ENCODE results near the gene DCP1A. TPM values are rescaled to one million over a fixed set of nuclear protein-coding genes. Genes with fewer than 3 reads are reported as not detected.

DCP1A gene
- total and polyA plus RNA-seq, 9 of the 15 experiments (the other 6 are each of a cell fraction or from before 2014, with no cell fraction given) = 6.6 to 33.7 (median 13.3) TPM

DNA sequence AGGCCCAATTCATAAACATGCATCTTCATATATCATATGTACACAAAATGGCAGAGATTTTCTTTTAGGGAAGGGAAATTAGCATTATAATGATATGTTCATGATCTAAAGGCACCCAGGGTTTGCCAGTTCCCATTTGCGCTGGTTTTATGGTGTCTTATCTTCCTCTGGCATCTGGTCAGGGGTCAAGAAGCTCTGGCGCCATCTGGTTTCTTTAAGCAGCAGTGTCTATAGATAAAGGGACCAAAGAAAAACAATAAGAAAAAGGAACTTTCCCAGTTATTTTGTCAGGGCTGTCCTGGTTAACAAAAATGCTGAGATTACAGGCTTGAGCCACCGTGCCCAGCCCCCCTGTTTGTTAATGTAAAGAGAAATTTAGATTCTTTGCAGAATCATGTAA lies 3.3 kb upstream of the DCP1A start (continued):
- TF ChIP-seq, protein P1, sequence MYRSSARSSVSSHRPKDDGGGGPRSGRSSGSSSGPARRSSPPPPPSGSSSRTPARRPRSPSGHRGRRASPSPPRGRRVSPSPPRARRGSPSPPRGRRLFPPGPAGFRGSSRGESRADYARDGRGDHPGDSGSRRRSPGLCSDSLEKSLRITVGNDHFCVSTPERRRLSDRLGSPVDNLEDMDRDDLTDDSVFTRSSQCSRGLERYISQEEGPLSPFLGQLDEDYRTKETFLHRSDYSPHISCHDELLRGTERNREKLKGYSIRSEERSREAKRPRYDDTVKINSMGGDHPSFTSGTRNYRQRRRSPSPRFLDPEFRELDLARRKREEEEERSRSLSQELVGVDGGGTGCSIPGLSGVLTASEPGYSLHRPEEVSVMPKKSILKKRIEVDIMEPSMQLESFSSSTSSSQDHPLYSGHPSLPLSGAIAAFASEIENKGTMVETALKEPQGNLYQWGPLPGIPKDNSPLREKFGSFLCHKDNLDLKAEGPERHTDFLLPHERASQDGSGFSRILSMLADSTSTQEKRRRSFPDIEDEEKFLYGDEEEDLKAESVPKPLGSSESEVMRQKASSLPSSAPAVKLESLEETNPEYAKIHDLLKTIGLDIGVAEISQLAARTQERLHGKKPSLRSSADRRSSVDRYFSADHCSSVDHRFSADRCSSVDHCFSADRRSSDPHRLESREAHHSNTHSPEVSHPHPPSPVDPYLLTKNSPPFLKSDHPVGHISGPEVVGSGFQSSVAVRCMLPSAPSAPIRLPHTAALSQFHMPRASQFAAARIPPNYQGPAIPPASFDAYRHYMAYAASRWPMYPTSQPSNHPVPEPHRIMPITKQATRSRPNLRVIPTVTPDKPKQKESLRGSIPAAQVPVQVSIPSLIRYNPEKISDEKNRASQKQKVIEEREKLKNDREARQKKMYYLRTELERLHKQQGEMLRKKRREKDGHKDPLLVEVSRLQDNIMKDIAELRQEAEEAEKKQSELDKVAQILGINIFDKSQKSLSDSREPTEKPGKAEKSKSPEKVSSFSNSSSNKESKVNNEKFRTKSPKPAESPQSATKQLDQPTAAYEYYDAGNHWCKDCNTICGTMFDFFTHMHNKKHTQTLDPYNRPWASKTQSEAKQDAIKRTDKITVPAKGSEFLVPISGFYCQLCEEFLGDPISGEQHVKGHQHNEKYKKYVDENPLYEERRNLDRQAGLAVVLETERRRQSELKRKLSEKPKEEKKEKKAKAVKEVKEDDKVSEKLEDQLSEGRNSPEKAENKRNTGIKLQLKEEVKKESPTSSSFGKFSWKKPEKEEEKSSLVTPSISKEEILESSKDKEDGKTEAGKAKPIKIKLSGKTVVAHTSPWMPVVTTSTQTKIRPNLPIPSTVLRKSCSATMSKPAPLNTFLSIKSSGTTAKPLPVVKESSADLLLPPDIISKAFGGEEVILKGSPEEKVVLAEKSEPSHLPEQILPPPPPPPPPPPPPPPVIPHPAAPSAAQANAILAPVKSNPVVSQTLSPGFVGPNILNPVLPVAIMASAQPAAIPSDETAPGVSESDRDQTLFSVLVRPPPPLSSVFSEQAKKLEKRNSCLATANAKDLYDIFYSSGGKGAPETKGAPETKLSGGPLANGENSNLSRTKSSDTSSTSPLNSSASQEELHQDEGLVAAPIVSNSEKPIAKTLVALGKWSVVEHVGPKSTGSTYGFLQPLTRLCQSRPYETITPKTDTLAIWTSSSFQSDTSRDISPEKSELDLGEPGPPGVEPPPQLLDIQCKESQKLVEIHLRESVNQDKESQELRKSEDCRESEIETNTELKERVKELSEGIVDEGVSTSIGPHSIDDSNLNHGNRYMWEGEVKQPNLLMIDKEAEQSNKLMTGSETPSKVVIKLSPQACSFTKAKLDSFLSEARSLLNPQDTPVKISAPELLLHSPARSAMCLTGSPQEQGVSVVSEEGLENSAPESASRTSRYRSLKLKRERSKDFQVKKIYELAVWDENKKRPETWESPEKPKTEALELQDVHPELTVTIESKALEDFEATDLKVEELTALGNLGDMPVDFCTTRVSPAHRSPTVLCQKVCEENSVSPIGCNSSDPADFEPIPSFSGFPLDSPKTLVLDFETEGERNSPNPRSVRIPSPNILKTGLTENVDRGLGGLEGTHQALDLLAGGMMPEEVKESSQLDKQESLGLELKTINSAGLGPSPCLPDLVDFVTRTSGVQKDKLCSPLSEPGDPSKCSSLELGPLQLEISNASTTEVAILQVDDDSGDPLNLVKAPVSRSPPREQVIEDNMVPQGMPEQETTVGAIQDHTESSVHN (IDR thresholded peaks at IDR 0.05; ENCODE audit: borderline replicate concordance in 1 of 2, low read depth in 1 of 2) = no peak
- TF ChIP-seq ZNF57 (CRISPR knock-in tag; IDR thresholded peaks at IDR 0.05) = no peak
- peak; percentile 57; the same call in 1 of the 2 replicates for TF ChIP-seq NBN (IDR thresholded peaks at IDR 0.05; ENCODE audit: low read depth)
- peak; percentile 96 for TF ChIP-seq ARID1B (IDR thresholded peaks at IDR 0.05)
- no peak for TF ChIP-seq ILK (tag; IDR thresholded peaks at IDR 0.05; ENCODE audit: borderline replicate concordance, low read depth)
- TF ChIP-seq, protein P2, sequence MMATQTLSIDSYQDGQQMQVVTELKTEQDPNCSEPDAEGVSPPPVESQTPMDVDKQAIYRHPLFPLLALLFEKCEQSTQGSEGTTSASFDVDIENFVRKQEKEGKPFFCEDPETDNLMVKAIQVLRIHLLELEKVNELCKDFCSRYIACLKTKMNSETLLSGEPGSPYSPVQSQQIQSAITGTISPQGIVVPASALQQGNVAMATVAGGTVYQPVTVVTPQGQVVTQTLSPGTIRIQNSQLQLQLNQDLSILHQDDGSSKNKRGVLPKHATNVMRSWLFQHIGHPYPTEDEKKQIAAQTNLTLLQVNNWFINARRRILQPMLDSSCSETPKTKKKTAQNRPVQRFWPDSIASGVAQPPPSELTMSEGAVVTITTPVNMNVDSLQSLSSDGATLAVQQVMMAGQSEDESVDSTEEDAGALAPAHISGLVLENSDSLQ (IDR thresholded peaks at IDR 0.05) = no peak
- TF ChIP-seq, protein P3, sequence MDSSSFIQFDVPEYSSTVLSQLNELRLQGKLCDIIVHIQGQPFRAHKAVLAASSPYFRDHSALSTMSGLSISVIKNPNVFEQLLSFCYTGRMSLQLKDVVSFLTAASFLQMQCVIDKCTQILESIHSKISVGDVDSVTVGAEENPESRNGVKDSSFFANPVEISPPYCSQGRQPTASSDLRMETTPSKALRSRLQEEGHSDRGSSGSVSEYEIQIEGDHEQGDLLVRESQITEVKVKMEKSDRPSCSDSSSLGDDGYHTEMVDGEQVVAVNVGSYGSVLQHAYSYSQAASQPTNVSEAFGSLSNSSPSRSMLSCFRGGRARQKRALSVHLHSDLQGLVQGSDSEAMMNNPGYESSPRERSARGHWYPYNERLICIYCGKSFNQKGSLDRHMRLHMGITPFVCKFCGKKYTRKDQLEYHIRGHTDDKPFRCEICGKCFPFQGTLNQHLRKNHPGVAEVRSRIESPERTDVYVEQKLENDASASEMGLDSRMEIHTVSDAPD (CRISPR knock-in tag; IDR thresholded peaks at IDR 0.05) = no peak
- no peak for TF ChIP-seq KLF1 (tag; IDR thresholded peaks at IDR 0.05)
- TF ChIP-seq, protein P4, sequence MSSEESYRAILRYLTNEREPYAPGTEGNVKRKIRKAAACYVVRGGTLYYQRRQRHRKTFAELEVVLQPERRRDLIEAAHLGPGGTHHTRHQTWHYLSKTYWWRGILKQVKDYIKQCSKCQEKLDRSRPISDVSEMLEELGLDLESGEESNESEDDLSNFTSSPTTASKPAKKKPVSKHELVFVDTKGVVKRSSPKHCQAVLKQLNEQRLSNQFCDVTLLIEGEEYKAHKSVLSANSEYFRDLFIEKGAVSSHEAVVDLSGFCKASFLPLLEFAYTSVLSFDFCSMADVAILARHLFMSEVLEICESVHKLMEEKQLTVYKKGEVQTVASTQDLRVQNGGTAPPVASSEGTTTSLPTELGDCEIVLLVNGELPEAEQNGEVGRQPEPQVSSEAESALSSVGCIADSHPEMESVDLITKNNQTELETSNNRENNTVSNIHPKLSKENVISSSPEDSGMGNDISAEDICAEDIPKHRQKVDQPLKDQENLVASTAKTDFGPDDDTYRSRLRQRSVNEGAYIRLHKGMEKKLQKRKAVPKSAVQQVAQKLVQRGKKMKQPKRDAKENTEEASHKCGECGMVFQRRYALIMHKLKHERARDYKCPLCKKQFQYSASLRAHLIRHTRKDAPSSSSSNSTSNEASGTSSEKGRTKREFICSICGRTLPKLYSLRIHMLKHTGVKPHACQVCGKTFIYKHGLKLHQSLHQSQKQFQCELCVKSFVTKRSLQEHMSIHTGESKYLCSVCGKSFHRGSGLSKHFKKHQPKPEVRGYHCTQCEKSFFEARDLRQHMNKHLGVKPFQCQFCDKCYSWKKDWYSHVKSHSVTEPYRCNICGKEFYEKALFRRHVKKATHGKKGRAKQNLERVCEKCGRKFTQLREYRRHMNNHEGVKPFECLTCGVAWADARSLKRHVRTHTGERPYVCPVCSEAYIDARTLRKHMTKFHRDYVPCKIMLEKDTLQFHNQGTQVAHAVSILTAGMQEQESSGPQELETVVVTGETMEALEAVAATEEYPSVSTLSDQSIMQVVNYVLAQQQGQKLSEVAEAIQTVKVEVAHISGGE (CRISPR knock-in tag; IDR thresholded peaks at IDR 0.05) = peak in 1 of 3 experiments; percentile 86; a peak in 2 of 6 replicates
- no peak for TF ChIP-seq PHF21A (IDR thresholded peaks at IDR 0.05; ENCODE audit: borderline replicate concordance, low read depth)
- TF ChIP-seq HDGF (IDR thresholded peaks at IDR 0.05) = no peak
- peak; percentile 91 to 93 for TF ChIP-seq KDM1A (IDR thresholded peaks at IDR 0.05)
- TF ChIP-seq BRD4 (IDR thresholded peaks at IDR 0.05) = no peak

All from K562 (cell line).